TTC549 (cell line): Measurements from ENCODE around the gene CCNF.

Source experiments
- FAIRE-seq: peaks from 2 replicates; lab custom pipeline; 2012; peaks lifted over from hg19 to GRCh38; lab: Jason Lieb, UNC

Gene CCNF

GRCh38 chr16:2485811-2486507 lies 56.7 kb downstream of the CCNF start:
- no peak for FAIRE-seq

GRCh38 chr16:2486645-2487516 lies 57.6 kb downstream of the CCNF start:
- no peak for FAIRE-seq

GRCh38 chr16:2487517-2487842 lies 58.2 kb downstream of the CCNF start:
- FAIRE-seq: no peak

- no peak for FAIRE-seq
These were observed 58.8 kb downstream of the CCNF start for GRCh38 chr16:2487903-2488531.

- FAIRE-seq: no peak
These were observed 60.3 kb downstream of the CCNF start for GRCh38 chr16:2489581-2489980.

- no peak for FAIRE-seq
These were observed 61.2 kb downstream of the CCNF start for GRCh38 chr16:2490190-2491105.

- FAIRE-seq: no peak
These were observed 63.0 kb downstream of the CCNF start for GRCh38 chr16:2492292-2492691.

- no peak for FAIRE-seq
These were observed 64.4 kb downstream of the CCNF start for GRCh38 chr16:2493605-2494004.

- no peak for FAIRE-seq
These were observed 65.4 kb downstream of the CCNF start for GRCh38 chr16:2494616-2495015.

GRCh38 chr16:2495041-2495440 lies 65.8 kb downstream of the CCNF start:
- no peak for FAIRE-seq

- no peak for FAIRE-seq
These were observed 67.2 kb downstream of the CCNF start for GRCh38 chr16:2496223-2497115.

- no peak for FAIRE-seq
These were observed 67.9 kb downstream of the CCNF start for GRCh38 chr16:2497116-2497630.

- FAIRE-seq: no peak
These were observed 68.6 kb downstream of the CCNF start for GRCh38 chr16:2497695-2498484.

GRCh38 chr16:2498531-2499253 lies 69.4 kb downstream of the CCNF start:
- no peak for FAIRE-seq

GRCh38 chr16:2499454-2499853 lies 70.2 kb downstream of the CCNF start:
- no peak for FAIRE-seq

GRCh38 chr16:2499890-2500429 lies 70.7 kb downstream of the CCNF start:
- no peak for FAIRE-seq

- no peak for FAIRE-seq
These were observed 71.2 kb downstream of the CCNF start for GRCh38 chr16:2500430-2500917.

- FAIRE-seq: no peak
These were observed 71.9 kb downstream of the CCNF start for GRCh38 chr16:2500918-2501750.
